Colonic mucosa (tissue), 4 donors: ENCODE results near the gene LRPPRC. TPM values are rescaled to one million over a fixed set of nuclear protein-coding genes. Genes with fewer than 3 reads are reported as not detected.

Experiments
- DNase-seq: peaks from one replicate; pipeline ENCODE4 v3.0.0-alpha.2; 2020
- H3K27ac ChIP-seq: fragments of 200-600 bp; one replicate; pipeline ENCODE4 v1.8.0; 2021
- H3K27me3 ChIP-seq: fragments of 200-600 bp; one replicate; pipeline ENCODE4 v1.8.0; 2021
- H3K36me3 ChIP-seq: fragments of 200-600 bp; one replicate; pipeline ENCODE4 v1.8.0; 2021
- H3K4me1 ChIP-seq: fragments of 200-600 bp; one replicate; pipeline ENCODE4 v1.8.0; 2021; ENCODE audit warnings: mild to moderate bottlenecking
- H3K4me3 ChIP-seq: fragments of 200-600 bp; one replicate; pipeline ENCODE4 v1.8.0; 2021
- H3K9ac ChIP-seq, 2 donors: one replicate each; pipeline ENCODE4 v1.7.0; 2013; ENCODE audit warnings: control low read depth in 2 of 2, low read depth in 2 of 2, low read length in 2 of 2
- H3K9me3 ChIP-seq: fragments of 200-600 bp; one replicate; pipeline ENCODE4 v1.8.0; 2021
- intact Hi-C: fragments of 100-400 bp; cut with DNase I; formaldehyde crosslinking; loops from one replicate; pipeline ENCODE4 v1.14.1; 2022
- total RNA-seq, 2 donors: library from RNA; stranded (reverse); fragmentation: NEBNext Ultra II Directional in 1 of 2; extraction: Animal tissue kit (Norgen Biotek cat#: 25700) in 1 of 2; gene quantifications; one replicate each; pipeline ENCODE4 v1.2.1, GENCODE V29; 2021
- TF ChIP-seq, protein P1 (sequence below): fragments of 200-600 bp; IDR thresholded peaks from one replicate; pipeline ENCODE4 v1.8.0; 2022; ENCODE audit warnings: antibody characterized with exemption, mild to moderate bottlenecking
- donor health status: healthy.
- donor health status: DM: no; HTN: no; CAD: no.
- donor health status: DM: no; HTN: no; CAD: no.

LRPPRC gene
- total RNA-seq, 2 donors from 2014 or later = 106 to 131 TPM

DNA sequence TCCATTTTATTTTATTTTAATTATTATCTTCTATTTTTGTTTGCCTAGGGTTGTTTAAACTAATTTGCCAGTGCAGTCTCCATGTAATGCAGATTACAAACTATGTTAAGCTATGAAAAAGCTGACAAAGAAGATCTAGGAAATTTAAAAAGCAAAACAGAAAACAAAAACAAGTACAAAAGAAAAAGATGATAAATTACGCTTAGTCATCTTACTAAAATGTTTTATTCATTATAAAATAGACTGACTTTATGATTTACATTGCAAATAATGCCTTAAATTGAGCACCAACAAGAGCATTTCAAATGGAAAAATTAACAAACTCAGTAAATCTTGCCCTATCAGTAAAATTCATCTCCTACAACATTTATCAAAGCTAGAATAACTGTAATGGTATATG is 52.9 kb downstream of the LRPPRC start:
- no peaks in the 10 kb centered on the region for H3K27me3 ChIP-seq
- no peaks in the 10 kb centered on the region for H3K4me1 ChIP-seq
- no peaks in the 10 kb centered on the region for H3K36me3 ChIP-seq
- no peak overlapping the region for H3K9ac ChIP-seq
- DNase-seq = no peak
- H3K4me3 ChIP-seq = no peak overlapping the region
- TF ChIP-seq, protein P1, sequence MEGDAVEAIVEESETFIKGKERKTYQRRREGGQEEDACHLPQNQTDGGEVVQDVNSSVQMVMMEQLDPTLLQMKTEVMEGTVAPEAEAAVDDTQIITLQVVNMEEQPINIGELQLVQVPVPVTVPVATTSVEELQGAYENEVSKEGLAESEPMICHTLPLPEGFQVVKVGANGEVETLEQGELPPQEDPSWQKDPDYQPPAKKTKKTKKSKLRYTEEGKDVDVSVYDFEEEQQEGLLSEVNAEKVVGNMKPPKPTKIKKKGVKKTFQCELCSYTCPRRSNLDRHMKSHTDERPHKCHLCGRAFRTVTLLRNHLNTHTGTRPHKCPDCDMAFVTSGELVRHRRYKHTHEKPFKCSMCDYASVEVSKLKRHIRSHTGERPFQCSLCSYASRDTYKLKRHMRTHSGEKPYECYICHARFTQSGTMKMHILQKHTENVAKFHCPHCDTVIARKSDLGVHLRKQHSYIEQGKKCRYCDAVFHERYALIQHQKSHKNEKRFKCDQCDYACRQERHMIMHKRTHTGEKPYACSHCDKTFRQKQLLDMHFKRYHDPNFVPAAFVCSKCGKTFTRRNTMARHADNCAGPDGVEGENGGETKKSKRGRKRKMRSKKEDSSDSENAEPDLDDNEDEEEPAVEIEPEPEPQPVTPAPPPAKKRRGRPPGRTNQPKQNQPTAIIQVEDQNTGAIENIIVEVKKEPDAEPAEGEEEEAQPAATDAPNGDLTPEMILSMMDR = no peak
- intact Hi-C loops = loop anchor here (5.0 kb wide), 1 partner anchor 34 kb away; no protein-coding TSS in a partner anchor
- no peak overlapping the region for H3K27ac ChIP-seq
- H3K9me3 ChIP-seq = no peaks in the 10 kb centered on the region

DNA sequence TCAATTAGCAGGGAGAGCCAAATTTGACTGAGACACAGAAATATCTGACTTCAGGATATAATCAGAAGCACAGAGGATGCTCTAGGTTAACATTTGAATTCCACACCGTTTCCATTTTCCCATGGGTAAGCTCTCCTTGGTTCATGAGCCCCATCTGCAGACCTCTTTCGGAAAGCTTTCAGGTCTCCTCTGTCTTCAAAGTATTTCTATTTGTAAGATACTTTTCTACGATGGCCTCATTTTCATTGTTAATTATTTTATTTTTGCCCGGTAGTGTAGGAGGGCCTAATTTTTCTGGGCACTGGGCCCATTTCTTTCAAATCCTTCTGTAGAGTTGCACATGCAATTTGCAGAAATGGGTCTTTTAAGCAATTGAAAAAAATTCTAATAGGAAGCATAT is 53.8 kb downstream of the LRPPRC start:
- H3K27me3 ChIP-seq = no peaks in the 10 kb centered on the region
- H3K4me3 ChIP-seq = no peak overlapping the region
- intact Hi-C loops = loop anchor here (5.0 kb wide), 1 partner anchor 35 kb away; no protein-coding TSS in a partner anchor
- TF ChIP-seq, protein P1 = no peak
- no peaks in the 10 kb centered on the region for H3K4me1 ChIP-seq
- no peaks in the 10 kb centered on the region for H3K9me3 ChIP-seq
- no peak overlapping the region for H3K27ac ChIP-seq
- H3K9ac ChIP-seq = no peak overlapping the region
- DNase-seq = no peak
- no peaks in the 10 kb centered on the region for H3K36me3 ChIP-seq

DNA sequence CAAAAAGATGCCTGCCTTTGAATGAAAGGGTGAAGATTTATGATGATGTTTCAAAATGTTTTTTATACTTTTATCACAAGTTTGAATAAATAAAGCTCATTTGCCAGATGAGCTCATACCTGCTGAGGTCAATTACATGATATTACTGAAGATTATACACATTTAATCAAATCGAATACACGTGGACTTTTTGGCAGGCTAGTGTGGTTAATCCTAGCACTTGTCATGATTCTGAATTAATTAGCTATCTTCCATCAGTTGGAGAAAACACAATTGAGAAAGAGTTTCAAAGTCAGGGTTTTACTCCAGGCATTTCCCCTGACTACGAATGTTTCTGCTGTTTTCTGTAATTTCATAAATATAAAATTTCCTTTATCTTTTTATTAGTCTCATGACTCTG is 54.4 kb downstream of the LRPPRC start:
- H3K9me3 ChIP-seq = no peaks in the 10 kb centered on the region
- no peak overlapping the region for H3K9ac ChIP-seq
- no peak overlapping the region for H3K4me3 ChIP-seq
- no peaks in the 10 kb centered on the region for H3K27me3 ChIP-seq
- TF ChIP-seq, protein P1 = no peak
- DNase-seq = no peak
- intact Hi-C loops = loop anchor here (5.0 kb wide), 1 partner anchor 36 kb away; no protein-coding TSS in a partner anchor
- H3K36me3 ChIP-seq = no peaks in the 10 kb centered on the region
- H3K27ac ChIP-seq = no peak overlapping the region
- no peaks in the 10 kb centered on the region for H3K4me1 ChIP-seq

DNA sequence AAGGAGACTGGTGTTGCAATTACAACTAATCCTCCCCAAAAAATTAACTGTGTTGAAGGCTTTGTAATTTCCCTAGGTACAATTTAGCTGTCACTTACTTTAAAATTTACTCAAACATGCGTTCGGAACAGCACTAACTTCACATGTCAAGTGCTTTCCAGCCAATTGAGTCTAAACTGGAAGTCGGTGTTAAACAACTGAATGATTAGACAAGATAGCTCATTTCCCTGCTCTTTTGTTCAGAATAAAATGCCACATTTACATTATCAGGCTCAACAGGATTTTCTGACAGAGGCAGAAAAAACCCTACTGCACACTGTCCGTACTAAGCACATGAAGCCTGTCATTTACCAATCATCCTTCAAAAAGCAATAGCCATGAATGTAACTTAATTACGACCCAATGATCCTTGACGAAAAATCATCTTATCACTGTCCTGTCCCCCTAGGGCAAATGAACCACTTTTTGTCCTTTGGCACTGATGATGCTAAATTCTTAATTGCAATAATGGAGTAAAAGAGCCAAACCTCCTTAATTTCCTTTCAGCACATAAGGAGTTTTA is 56.0 kb downstream of the LRPPRC start:
- no peaks in the 10 kb centered on the region for H3K4me1 ChIP-seq
- H3K4me3 ChIP-seq = no peak overlapping the region
- no peaks in the 10 kb centered on the region for H3K36me3 ChIP-seq
- no peak overlapping the region for H3K27ac ChIP-seq
- no peak for DNase-seq
- no peaks in the 10 kb centered on the region for H3K27me3 ChIP-seq
- TF ChIP-seq, protein P1 = no peak
- no peaks in the 10 kb centered on the region for H3K9me3 ChIP-seq
- intact Hi-C loops = loop anchor here (5.0 kb wide), 1 partner anchor 38 kb away; no protein-coding TSS in a partner anchor
- H3K9ac ChIP-seq = no peak overlapping the region

DNA sequence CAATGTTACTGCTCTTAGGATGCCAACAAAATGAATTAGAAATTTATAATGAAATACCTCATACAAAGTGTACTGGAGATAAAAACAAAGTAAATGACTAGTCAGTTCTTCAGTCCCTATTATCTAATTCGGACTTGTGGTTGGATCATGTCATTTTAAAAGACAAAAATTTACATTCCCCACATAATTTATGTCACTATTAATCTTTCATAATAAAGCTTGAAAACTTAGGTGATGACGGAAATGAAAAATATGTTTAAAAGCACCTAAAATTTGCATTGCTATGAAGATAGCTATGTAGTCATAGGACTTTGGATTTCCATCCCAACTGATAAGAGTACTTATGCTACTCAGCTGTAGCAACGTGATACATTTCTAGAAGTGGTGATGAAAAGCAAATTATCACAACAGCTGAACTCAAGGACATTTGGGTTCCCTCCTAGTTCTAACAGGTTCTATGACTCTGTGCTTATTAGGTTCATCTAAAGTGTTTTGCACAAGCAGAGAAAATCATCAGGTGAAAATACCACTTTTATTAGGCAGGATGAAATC is 58.4 kb downstream of the LRPPRC start:
- Histone ChIP-seq H3K27ac (no peak overlapping the region), H3K27me3 (no peaks in the 10 kb centered on the region), H3K9me3 (no peaks in the 10 kb centered on the region), H3K4me1 (no peaks in the 10 kb centered on the region), H3K9ac (no peak overlapping the region), H3K4me3 (no peak overlapping the region), H3K36me3 (no peaks in the 10 kb centered on the region)
- intact Hi-C loops = no loop called here
- no peak for DNase-seq
- TF ChIP-seq, protein P1 = no peak
